ENCODE measurements around the gene TRIM67. TPM values are rescaled to one million over a fixed set of nuclear protein-coding genes. Genes with fewer than 3 reads are reported as not detected.
A peak's percentile ranks its signal among the peaks of the same experiment; 100 is the strongest.

Gene TRIM67
- total RNA-seq, 1 experiment from 2014 or later = not detected

DNA sequence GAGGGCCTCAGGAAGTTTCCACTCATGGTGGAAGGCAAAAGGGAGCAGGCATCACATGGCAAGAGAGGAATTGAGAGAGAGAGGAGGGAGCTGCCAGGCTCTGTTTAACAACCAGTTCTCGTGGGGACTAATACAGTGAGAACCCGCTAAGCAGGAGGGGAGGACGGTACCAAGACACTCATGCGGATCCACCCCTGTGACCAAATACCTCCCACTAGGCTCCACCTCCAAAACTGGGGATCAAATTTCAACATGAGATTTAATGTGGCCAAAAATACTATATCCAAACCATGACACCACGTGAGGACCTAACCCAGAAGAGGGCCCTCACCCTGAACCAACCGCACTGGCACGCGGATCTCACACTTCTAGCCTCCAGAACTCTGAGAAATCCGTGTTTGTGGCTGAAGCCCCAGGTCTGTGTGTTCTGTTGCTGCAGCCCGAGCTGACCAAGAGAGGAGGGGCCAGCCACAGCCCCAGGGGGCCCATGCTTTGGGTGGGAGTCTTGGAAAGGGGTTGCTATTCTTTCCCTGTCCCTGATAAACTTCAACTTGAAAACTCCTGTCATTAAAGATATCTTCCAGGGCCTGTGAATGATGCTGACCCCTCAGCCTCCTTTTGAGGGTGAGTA lies 32.0 kb downstream of the TRIM67 start:
- TF ChIP-seq EZH2phosphoT487 (IDR thresholded peaks at IDR 0.05; ENCODE audit: borderline replicate concordance, low read length) (no peak), EZH2 (IDR thresholded peaks at IDR 0.05; ENCODE audit: low read length, unreplicated experiment) (no peak)
- TF ChIP-seq, protein P1, sequence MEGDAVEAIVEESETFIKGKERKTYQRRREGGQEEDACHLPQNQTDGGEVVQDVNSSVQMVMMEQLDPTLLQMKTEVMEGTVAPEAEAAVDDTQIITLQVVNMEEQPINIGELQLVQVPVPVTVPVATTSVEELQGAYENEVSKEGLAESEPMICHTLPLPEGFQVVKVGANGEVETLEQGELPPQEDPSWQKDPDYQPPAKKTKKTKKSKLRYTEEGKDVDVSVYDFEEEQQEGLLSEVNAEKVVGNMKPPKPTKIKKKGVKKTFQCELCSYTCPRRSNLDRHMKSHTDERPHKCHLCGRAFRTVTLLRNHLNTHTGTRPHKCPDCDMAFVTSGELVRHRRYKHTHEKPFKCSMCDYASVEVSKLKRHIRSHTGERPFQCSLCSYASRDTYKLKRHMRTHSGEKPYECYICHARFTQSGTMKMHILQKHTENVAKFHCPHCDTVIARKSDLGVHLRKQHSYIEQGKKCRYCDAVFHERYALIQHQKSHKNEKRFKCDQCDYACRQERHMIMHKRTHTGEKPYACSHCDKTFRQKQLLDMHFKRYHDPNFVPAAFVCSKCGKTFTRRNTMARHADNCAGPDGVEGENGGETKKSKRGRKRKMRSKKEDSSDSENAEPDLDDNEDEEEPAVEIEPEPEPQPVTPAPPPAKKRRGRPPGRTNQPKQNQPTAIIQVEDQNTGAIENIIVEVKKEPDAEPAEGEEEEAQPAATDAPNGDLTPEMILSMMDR (conservative IDR thresholded peaks at IDR 0.05; ENCODE audit: low read depth, low read length) = no peak
- no peaks in the 10 kb centered on the region for H3K9me3 ChIP-seq (ENCODE audit: low read length)
- H4K20me1 ChIP-seq (ENCODE audit: low read length) = no peaks in the 10 kb centered on the region
- intact Hi-C loops (cut with micrococcal nuclease) = no loop called here
- ChIA-PET CTCF (no interaction called here), POLR2A (ENCODE audit: unreplicated experiment) (no interaction called here)
- no peak overlapping the region for H2AFZ ChIP-seq (ENCODE audit: low read length)
- no peaks in the 10 kb centered on the region for H3F3A ChIP-seq (ENCODE audit: low read length, unreplicated experiment)
- ATAC-seq (no peak), DNase-seq (no peak)
- H3K36me3 ChIP-seq (ENCODE audit: low read depth, low read length) = no peaks in the 10 kb centered on the region
- H3K27me3 ChIP-seq (ENCODE audit: low read length) = peaks cover 18% of the 10 kb centered on the region
- no peak overlapping the region for H3K9ac ChIP-seq (ENCODE audit: low read length)
- H3K4me1 ChIP-seq (ENCODE audit: insufficient read depth, low read length) = no peaks in the 10 kb centered on the region
- H3K9me2 ChIP-seq (replicated peaks; ENCODE audit: low read length) = no peaks in the 10 kb centered on the region
- H3K4me3 ChIP-seq (ENCODE audit: low read length) = no peak overlapping the region
- H3K4me2 ChIP-seq (ENCODE audit: low read length) = no peak overlapping the region
- H3K27ac ChIP-seq (ENCODE audit: low read length) = no peak overlapping the region
- H3K79me2 ChIP-seq (ENCODE audit: low read length) = no peaks in the 10 kb centered on the region
- no TSS peak for BruUV-seq (replicated peaks)

DNA sequence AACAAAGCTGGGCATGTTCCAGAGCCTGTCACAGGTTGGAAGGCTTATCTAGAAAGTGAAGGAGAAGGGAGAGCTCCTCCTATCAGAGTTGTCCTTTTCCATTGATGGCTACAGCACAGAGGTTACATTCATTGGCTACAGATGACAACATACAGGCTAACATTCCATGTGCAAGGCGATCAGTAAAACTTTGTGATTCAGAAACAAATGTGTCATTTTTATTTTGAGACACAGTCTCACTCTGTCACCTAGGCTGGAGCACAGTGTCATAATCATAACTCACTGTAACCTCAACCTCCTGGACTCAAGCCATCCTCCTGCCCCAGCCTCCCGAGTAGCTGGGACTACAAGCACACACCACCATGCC lies 32.6 kb downstream of the TRIM67 start:
- Histone ChIP-seq H3K9ac (ENCODE audit: low read length) (no peak overlapping the region), H3K4me2 (ENCODE audit: low read length) (no peak overlapping the region), H3K79me2 (ENCODE audit: low read length) (no peaks in the 10 kb centered on the region), H3F3A (ENCODE audit: low read length, unreplicated experiment) (no peaks in the 10 kb centered on the region), H3K27ac (ENCODE audit: low read length) (no peak overlapping the region), H3K4me3 (ENCODE audit: low read length) (no peak overlapping the region), H4K20me1 (ENCODE audit: low read length) (no peaks in the 10 kb centered on the region), H3K4me1 (ENCODE audit: insufficient read depth, low read length) (no peaks in the 10 kb centered on the region), H3K9me2 (replicated peaks; ENCODE audit: low read length) (no peaks in the 10 kb centered on the region), H2AFZ (ENCODE audit: low read length) (no peak overlapping the region), H3K9me3 (ENCODE audit: low read length) (no peaks in the 10 kb centered on the region), H3K36me3 (ENCODE audit: low read depth, low read length) (no peaks in the 10 kb centered on the region), H3K27me3 (ENCODE audit: low read length) (peaks cover 18% of the 10 kb centered on the region)
- no peak for TF ChIP-seq EZH2phosphoT487 (IDR thresholded peaks at IDR 0.05; ENCODE audit: borderline replicate concordance, low read length)
- ATAC-seq (no peak), DNase-seq (no peak)
- intact Hi-C loops (cut with micrococcal nuclease) = no loop called here
- CTCF ChIA-PET = no interaction called here
- no TSS peak for BruUV-seq (replicated peaks)
- POLR2A ChIA-PET (ENCODE audit: unreplicated experiment) = no interaction called here

DNA sequence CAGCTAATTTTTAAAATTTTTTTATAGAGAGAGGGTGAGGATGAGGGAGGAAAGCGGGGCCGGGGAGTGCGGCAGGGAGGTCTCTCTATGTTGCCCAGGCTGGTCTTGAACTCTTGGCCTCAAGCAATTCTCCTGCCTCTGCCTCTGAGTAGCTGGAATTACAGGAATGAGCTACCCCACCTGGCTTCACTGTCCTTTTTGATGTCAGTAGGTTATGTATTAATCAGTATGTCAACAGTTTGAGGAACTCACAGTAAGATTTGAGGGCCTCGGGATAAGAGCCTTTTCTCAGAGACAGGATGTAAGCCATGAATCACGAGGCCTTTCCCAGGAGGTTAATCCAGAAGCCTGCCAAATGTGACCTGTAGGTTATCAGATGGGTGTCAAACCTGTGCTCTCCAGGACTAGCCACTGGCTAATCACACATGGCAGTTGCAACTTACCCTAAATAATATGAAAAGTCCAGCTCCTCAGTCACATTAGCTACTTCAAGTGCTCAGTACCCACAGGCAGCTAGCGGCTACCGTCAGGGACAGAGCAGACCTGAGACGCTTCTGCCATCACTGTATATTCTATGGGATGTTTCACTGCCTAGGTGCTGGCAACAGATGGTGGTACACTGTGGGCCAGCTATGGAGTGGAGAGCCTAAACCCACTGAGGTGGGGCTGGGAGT lies 33.1 kb downstream of the TRIM67 start:
- Histone ChIP-seq H3K79me2 (ENCODE audit: low read length) (no peaks in the 10 kb centered on the region), H3K36me3 (ENCODE audit: low read depth, low read length) (no peaks in the 10 kb centered on the region), H4K20me1 (ENCODE audit: low read length) (no peaks in the 10 kb centered on the region), H3K9me3 (ENCODE audit: low read length) (no peaks in the 10 kb centered on the region), H3K4me3 (ENCODE audit: low read length) (no peak overlapping the region), H3K4me2 (ENCODE audit: low read length) (no peak overlapping the region), H3F3A (ENCODE audit: low read length, unreplicated experiment) (no peaks in the 10 kb centered on the region), H2AFZ (ENCODE audit: low read length) (no peak overlapping the region), H3K27me3 (ENCODE audit: low read length) (peaks cover 17% of the 10 kb centered on the region), H3K27ac (ENCODE audit: low read length) (no peak overlapping the region), H3K4me1 (ENCODE audit: insufficient read depth, low read length) (no peaks in the 10 kb centered on the region), H3K9ac (ENCODE audit: low read length) (no peak overlapping the region), H3K9me2 (replicated peaks; ENCODE audit: low read length) (no peaks in the 10 kb centered on the region)
- ATAC-seq = peak; percentile 52
- no TSS peak for BruUV-seq (replicated peaks)
- intact Hi-C loops (cut with micrococcal nuclease) = no loop called here
- peak; percentile 19 for DNase-seq
- ChIA-PET CTCF (no interaction called here), POLR2A (ENCODE audit: unreplicated experiment) (no interaction called here)
- TF ChIP-seq, protein P1 (conservative IDR thresholded peaks at IDR 0.05; ENCODE audit: low read depth, low read length) = no peak
- TF ChIP-seq EZH2phosphoT487 (IDR thresholded peaks at IDR 0.05; ENCODE audit: borderline replicate concordance, low read length) = no peak
- TF ChIP-seq EZH2 (IDR thresholded peaks at IDR 0.05; ENCODE audit: low read length, unreplicated experiment) = no peak
